AG08395 (cell line): ENCODE data around the gene REST.

Experiments
- DNase-seq: peaks from one replicate; pipeline ENCODE4 v3.0.0; 2012; ENCODE audit warnings: mixed read lengths, low spot score

REST gene

GRCh38 chr4:56977321-56978012 is 69.8 kb downstream of the REST start, which contains the start of gene NOA1:
Gene NOA1 (minus strand): TSS chr4:56977606. CDS start chr4:56977585, 21 bp downstream.
- DNase-seq = peak; percentile 97

DNA sequence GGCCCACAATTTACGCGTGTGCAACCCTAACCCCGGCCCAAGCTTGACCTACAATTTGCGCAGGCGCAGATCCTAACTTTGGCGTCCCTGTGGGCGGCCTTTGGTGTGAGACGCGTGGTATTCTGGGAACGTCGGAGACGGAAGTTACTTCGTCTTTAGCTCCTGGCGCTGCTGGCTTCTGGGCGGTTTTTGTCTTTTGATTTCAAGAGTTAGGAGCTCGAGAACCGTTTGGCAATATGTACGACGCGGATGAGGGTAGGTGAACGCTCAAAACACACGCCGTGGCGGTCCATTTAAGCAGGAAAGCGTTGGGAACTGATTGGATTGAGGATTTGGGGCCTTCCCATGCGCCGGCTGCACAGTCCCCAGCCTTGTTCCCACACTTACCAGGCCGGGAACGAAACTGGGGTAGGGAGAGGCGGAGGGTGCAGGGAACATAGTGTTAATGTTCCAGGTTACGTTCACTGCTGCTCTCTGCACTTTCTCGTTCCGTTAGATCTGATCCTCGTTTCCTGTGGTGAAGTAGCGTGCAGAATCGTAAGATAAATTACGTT is 71.1 kb downstream of the REST start, which contains the start of gene POLR2B:
Gene POLR2B (plus strand): TSS at position 147 of the 554 bp plus-strand sequence. CDS start 90 bp downstream, at position 237.
- peak; percentile 95 for DNase-seq

- DNase-seq = no peak
Measured at GRCh38 chr4:56979421-56980072, 71.8 kb downstream of the REST start.

DNA sequence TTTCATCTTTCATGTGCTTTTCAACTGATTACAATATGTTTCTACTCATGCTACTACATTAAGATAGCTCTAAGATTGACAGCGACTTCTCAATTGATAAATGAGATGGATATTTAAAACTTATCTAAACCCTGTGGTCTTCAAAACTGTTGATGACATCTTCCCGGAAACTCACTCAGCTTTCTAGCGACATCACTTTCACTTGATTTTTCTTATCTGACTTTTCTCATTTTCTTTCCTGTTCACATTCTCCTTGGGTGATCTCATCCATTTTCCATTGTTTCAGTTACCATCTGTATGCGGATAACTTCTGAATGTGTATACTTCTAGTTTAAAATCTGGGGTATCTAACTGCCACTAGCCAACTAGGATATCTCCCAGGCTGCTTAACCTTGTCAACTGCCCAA is 74.1 kb downstream of the REST start:
- no peak for DNase-seq

- no peak for DNase-seq
Measured at GRCh38 chr4:56986192-56986591, 78.5 kb downstream of the REST start.

GRCh38 chr4:56986952-56987351 is 79.3 kb downstream of the REST start:
- no peak for DNase-seq

DNA sequence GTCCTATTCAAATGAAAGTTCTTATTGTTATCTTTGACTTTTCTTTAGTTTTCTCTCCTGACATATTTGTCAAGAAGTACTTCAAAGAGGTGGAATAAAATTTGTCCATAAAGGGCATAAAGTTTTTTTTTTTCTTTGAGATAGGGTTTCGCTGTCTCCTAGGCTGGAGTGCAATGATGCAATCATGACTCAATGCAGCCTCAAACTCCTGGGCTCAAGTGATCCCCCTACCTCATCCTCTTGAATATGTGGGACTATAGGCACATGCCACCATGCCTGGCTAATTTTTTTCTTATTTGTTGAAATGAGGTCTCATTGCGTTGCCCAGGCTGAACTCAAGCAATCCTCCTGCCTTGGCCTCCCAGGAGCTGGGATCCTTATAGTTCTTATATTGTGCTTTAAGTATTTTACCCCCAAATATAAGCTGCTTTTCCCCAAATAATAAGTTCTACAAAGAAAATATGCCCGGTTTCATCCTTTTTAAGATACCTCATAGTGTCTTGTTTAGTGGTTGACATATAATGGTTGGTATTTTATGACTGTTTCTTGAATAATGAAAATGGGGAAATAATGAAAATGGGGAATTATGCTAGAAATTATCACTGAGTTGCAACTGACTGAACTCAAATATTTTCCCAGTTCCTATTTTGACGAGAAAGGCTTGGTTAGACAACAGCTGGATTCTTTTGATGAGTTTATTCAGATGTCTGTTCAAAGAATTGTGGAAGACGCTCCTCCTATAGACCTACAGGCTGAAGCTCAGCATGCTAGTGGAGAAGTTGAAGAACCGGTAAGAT is 82.6 kb downstream of the REST start:
- DNase-seq = no peak

DNA sequence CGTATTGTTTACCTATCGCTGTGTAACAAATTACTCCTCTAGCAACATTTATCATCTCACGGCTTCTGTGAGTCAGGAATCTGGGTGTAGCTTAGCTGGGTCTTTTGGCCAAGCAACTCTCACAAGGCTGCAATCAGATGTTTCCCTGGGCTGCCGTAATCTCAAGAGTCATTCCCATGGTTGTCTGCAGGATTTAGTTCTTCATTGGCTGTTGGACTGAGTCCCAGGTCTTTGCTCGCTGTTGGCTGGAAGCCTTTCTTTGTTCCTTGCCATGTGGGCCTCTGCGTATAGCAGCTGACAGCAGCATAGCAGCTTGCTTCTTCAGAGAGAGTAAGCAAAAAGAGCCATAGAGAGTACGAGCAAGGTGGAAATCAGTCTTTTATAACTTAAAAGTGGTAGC is 87.8 kb downstream of the REST start:
- peak; percentile 85 for DNase-seq

DNA sequence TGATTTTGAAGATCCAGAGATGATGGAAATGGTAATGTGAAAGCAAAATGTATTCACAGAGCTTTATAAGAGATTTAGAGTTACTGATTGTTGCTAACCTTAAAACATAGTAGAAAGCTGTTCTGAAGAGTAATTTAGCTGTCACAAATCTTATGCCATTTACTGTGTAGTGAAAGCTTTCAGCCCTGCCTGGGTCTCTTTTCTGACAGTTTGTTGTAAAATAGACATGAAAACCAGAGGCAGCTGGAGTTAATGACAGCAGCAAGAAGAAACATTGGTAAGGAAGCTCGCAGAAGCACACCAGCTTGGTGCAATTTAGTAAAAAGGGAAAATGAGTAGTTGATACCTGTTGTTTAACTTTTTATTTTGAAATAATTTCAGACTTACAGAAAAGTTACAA is 92.1 kb downstream of the REST start:
- no peak for DNase-seq

DNA sequence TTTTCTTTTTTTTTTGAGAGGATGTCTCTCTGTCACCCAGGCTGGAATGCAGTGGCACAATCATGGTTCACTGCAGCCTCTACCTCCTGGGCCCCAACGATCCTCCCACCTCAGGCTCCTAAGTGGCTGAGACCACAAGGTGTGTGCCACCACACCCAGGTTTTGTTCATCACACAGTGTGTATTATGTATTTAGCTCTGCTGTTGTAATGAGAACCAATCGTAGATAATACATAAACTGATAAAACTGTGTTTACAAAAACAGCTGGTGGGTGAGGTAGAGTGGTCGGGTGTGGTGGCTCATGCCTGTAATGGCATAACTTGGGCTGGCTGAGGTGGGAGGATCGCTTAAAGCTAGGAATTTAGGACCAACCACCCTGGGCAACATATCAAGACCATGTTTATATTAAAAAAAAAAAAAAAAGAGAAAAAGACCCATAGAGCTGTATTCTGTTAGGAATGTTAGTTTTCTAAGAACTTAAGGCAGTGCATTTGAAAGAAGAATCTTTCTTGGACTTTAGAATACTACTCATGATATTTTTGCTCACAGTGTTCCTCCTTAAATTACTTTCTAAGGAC is 105.9 kb downstream of the REST start:
- no peak for DNase-seq
